Measurements from ENCODE around the gene NSG2. TPM values are rescaled to one million over a fixed set of nuclear protein-coding genes. Genes with fewer than 3 reads are reported as not detected.
A peak's percentile ranks its signal among the peaks of the same experiment; 100 is the strongest.

NSG2 gene
- total RNA-seq, 1 experiment from 2014 or later = not detected

DNA sequence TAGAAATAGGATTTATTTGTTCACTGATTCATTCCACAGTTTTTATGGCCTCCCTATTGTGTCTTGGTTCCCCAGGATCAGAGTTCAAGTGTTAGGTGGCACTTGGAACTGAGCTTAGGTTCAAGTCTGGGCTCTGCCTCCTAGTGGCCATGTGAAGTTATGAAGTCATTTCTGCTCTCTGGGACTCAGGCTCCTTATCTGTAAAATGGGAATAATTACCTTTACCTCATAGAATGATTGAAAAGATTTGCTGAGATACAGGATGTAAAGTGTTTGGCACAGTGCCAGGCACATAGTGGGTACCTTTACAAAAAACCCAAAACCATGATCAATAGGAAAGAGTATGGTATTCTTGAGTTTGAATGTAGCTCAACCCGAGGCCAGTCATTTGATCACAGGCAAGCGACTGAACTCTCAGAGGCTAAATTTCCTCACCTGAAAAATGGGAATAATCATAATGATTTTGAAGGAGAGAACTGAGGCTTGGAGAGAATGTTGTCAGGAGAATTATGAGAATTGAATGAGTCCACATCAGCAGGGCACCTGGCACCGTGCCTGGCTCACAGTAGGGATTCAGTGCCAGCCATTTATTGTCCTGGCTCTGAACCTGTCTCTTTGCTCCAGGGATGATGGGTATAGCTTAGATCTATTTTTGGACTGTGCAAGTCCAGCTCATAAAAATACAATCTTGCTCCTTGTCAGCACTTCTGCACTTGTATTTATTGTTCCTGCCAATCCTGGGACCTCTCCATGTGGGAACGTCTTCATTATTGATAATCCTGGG, 10.8 kb downstream of the NSG2 start:
- no peak overlapping the region for H2BK5ac ChIP-seq (ENCODE audit: insufficient read length, low read length)
- H3K23ac ChIP-seq (ENCODE audit: insufficient read length, low read depth, low read length) = no peak overlapping the region
- no peaks in the 10 kb centered on the region for H4K20me1 ChIP-seq (ENCODE audit: control insufficient read depth, insufficient read depth, insufficient read length)
- H2BK20ac ChIP-seq (ENCODE audit: low read depth, low read length, poor library complexity, severe bottlenecking) = no peak overlapping the region
- no peaks in the 10 kb centered on the region for H3K9me3 Mint-ChIP-seq
- WGBS (ENCODE audit: extremely low coverage, insufficient read length, low lambda C conversion rate) = no CpG with 5 or more reads among the region's 4 CpGs
- peaks cover 12% of the 10 kb centered on the region; the same call in 1 of the 2 replicates for H3K27me3 Mint-ChIP-seq (ENCODE audit: low read depth)
- no peaks in the 10 kb centered on the region for H3K27me3 ChIP-seq (ENCODE audit: insufficient read depth, low read length)
- H2AFZ ChIP-seq (ENCODE audit: low read length) = no peak overlapping the region
- H3K36me3 Mint-ChIP-seq (ENCODE audit: insufficient read depth in 1 of 3, low read depth in 3 of 3) = no peaks in the 10 kb centered on the region
- H3T11ph ChIP-seq (ENCODE audit: low read length) = no peak overlapping the region
- TF ChIP-seq, protein P1, sequence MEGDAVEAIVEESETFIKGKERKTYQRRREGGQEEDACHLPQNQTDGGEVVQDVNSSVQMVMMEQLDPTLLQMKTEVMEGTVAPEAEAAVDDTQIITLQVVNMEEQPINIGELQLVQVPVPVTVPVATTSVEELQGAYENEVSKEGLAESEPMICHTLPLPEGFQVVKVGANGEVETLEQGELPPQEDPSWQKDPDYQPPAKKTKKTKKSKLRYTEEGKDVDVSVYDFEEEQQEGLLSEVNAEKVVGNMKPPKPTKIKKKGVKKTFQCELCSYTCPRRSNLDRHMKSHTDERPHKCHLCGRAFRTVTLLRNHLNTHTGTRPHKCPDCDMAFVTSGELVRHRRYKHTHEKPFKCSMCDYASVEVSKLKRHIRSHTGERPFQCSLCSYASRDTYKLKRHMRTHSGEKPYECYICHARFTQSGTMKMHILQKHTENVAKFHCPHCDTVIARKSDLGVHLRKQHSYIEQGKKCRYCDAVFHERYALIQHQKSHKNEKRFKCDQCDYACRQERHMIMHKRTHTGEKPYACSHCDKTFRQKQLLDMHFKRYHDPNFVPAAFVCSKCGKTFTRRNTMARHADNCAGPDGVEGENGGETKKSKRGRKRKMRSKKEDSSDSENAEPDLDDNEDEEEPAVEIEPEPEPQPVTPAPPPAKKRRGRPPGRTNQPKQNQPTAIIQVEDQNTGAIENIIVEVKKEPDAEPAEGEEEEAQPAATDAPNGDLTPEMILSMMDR (conservative IDR thresholded peaks at IDR 0.05) = peak; percentile 51; the same call in 2 of the 3 replicates
- no peaks in the 10 kb centered on the region for H3K4me1 ChIP-seq (ENCODE audit: insufficient read depth, low read length)
- H3K56ac ChIP-seq (ENCODE audit: insufficient read length, low read depth, low read length) = no peak overlapping the region
- no peak overlapping the region for H3K9ac ChIP-seq (ENCODE audit: extremely low read depth, insufficient read length, low read length)
- H2AK5ac ChIP-seq (ENCODE audit: insufficient read length, low read length) = no peak overlapping the region
- H3K4ac ChIP-seq (ENCODE audit: low read depth, low read length) = no peak overlapping the region
- no peak overlapping the region for H4K91ac ChIP-seq (ENCODE audit: insufficient read length, low read depth, low read length)
- H2BK15ac ChIP-seq (ENCODE audit: low read depth, low read length) = no peak overlapping the region
- no peak overlapping the region for H3K14ac ChIP-seq (ENCODE audit: insufficient read depth, low read length)
- no peak overlapping the region for H3K4me3 Mint-ChIP-seq
- no peak for DNase-seq
- no peaks in the 10 kb centered on the region for H3K4me1 Mint-ChIP-seq
- H3K79me2 ChIP-seq (ENCODE audit: insufficient read depth, low read length) = no peaks in the 10 kb centered on the region
- H4K5ac ChIP-seq (ENCODE audit: insufficient read length, low read depth, low read length) = no peak overlapping the region
- no peak overlapping the region for H2BK12ac ChIP-seq (ENCODE audit: insufficient read length, low read depth, low read length)
- no peaks in the 10 kb centered on the region for H3K9me3 ChIP-seq (ENCODE audit: control insufficient read depth, low read depth, low read length)
- no peaks in the 10 kb centered on the region for H3K79me1 ChIP-seq (ENCODE audit: insufficient read depth, low read depth, low read length, poor library complexity, severe bottlenecking)
- H3K27ac ChIP-seq (ENCODE audit: insufficient read length, low read depth, low read length) = no peak overlapping the region
- no peak overlapping the region for H3K27ac Mint-ChIP-seq
- no peak overlapping the region for H3K18ac ChIP-seq (ENCODE audit: insufficient read length, low read depth, low read length)
- no peak overlapping the region for H2BK120ac ChIP-seq (ENCODE audit: low read depth, low read length, poor library complexity, severe bottlenecking)
- no peak overlapping the region for H4K8ac ChIP-seq (replicated peaks; ENCODE audit: insufficient read length, low read depth, low read length)
- no peak overlapping the region for H3K4me2 ChIP-seq (ENCODE audit: insufficient read depth, insufficient read length, low read length)
- no peaks in the 10 kb centered on the region for H3K23me2 ChIP-seq (ENCODE audit: insufficient read length, low read depth, low read length, poor library complexity, severe bottlenecking)
